H1 (cell line): ENCODE results near the gene NPBWR2. TPM values are rescaled to one million over a fixed set of nuclear protein-coding genes. Genes with fewer than 3 reads are reported as not detected.

ENCODE experiments used
- CTCF ChIA-PET: fragments of 300-600 bp; sonication (Branson Sonifier 250); formaldehyde crosslinking; loops from one replicate; lab custom pipeline; 2021; ENCODE audit not compliant: partially characterized antibody; lab: Charles Lee
- POLR2A ChIA-PET: fragments of 300-600 bp; sonication (Branson Sonifier 250); formaldehyde crosslinking; loops from one replicate; lab custom pipeline; 2021; ENCODE audit warnings: inconsistent platforms; ENCODE audit not compliant: partially characterized antibody; lab: Charles Lee
- DNase-seq, 2 experiments: peaks; one replicate each; pipeline versions ENCODE4 v3.0.0 to v3.0.0-alpha.2; 2010 to 2022; ENCODE audit warnings: low spot score in 2 of 2, low read depth in 1 of 2, mixed read lengths in 1 of 2
- FAIRE-seq: peaks from 2 replicates; lab custom pipeline; 2011; peaks lifted over from hg19 to GRCh38; lab: Jason Lieb, UNC
- H2AFZ ChIP-seq: 2 replicates; pipeline ENCODE4 v1.8.1; 2012; ENCODE audit warnings: low read length, inconsistent platforms
- H2AK5ac ChIP-seq: 2 replicates; pipeline ENCODE4 v1.6.1; 2013; ENCODE audit warnings: low read depth, low read length
- H2BK120ac ChIP-seq: replicated peaks from 2 replicates; pipeline ENCODE3; 2013; ENCODE audit warnings: low read depth, low read length, inconsistent platforms
- H2BK12ac ChIP-seq: 2 replicates; pipeline ENCODE4 v1.6.1; 2013; ENCODE audit warnings: low read depth, low read length
- H2BK15ac ChIP-seq: 2 replicates; pipeline ENCODE4 v1.6.1; 2013; ENCODE audit warnings: low read length
- H2BK20ac ChIP-seq: 2 replicates; pipeline ENCODE4 v1.6.1; 2013; ENCODE audit warnings: low read length
- H2BK5ac ChIP-seq: 2 replicates; pipeline ENCODE4 v1.6.1; 2013; ENCODE audit warnings: low read depth, low read length
- H3K14ac ChIP-seq: 2 replicates; pipeline ENCODE4 v1.6.1; 2013; ENCODE audit warnings: inconsistent platforms; ENCODE audit not compliant: insufficient read length
- H3K18ac ChIP-seq: 2 replicates; pipeline ENCODE4 v1.6.1; 2013; ENCODE audit warnings: low read length; ENCODE audit errors: extremely low read depth
- H3K23ac ChIP-seq: 2 replicates; pipeline ENCODE4 v1.6.1; 2013; ENCODE audit warnings: inconsistent platforms; ENCODE audit not compliant: insufficient read length
- H3K23me2 ChIP-seq: 2 replicates; pipeline ENCODE4 v1.6.1; 2013; ENCODE audit warnings: low read depth, low read length
- H3K27ac ChIP-seq: 2 replicates; pipeline ENCODE4 v1.6.1; 2011; ENCODE audit warnings: low read depth, low read length, inconsistent platforms
- H3K27me3 ChIP-seq, 4 experiments: replicated peaks in 1 of 4; 1 replicate in 1 of 4; 2 replicates in 3 of 4; pipeline versions ENCODE4 v1.6.1 to v1.8.1; 2011 to 2013; ENCODE audit warnings: low read length in 3 of 4, mild to moderate bottlenecking in 3 of 4, inconsistent platforms in 2 of 4, mixed read lengths in 2 of 4, moderate library complexity in 1 of 4; ENCODE audit not compliant: control insufficient read depth in 3 of 4, insufficient read depth in 3 of 4; ENCODE audit errors: extremely low read depth in 1 of 4
- H3K36me3 ChIP-seq, 4 experiments: 2 replicates each; pipeline versions ENCODE4 v1.6.1 to v1.8.1; 2011 to 2013; ENCODE audit warnings: mild to moderate bottlenecking in 4 of 4, low read length in 3 of 4, moderate library complexity in 2 of 4, control low read depth in 1 of 4, inconsistent platforms in 1 of 4; ENCODE audit not compliant: insufficient read depth in 4 of 4, control insufficient read depth in 2 of 4
- H3K4ac ChIP-seq: replicated peaks from 2 replicates; pipeline ENCODE3; 2013; ENCODE audit warnings: low read length, low read depth, mixed read lengths, inconsistent platforms; ENCODE audit not compliant: insufficient read length
- H3K4me1 ChIP-seq, 4 experiments: replicated peaks in 1 of 4; 1 replicate in 1 of 4; 2 replicates in 3 of 4; pipeline versions ENCODE4 v1.6.1 to v1.8.1; 2011 to 2013; ENCODE audit warnings: low read length in 3 of 4, inconsistent platforms in 2 of 4, mixed read lengths in 1 of 4; ENCODE audit not compliant: insufficient read depth in 4 of 4, control insufficient read depth in 3 of 4
- H3K4me2 ChIP-seq, 2 experiments: 2 replicates each; pipeline versions ENCODE4 v1.6.1 to v1.8.1; 2011 to 2013; ENCODE audit warnings: low read depth in 2 of 2, low read length in 2 of 2, control low read depth in 1 of 2, inconsistent platforms in 1 of 2, mild to moderate bottlenecking in 1 of 2; ENCODE audit not compliant: insufficient read depth in 1 of 2
- H3K4me3 ChIP-seq, 4 experiments: fragments of 200-600, 300-600 bp in 1 of 4; sonication (generic), shearing (Covaris generic), sonication (Bioruptor Twin) in 1 of 4; 2 replicates each; pipeline versions ENCODE4 v1.5.1 to v1.8.1; 2011 to 2016; ENCODE audit warnings: low read length in 4 of 4, low read depth in 3 of 4, control low read depth in 2 of 4, inconsistent platforms in 2 of 4, mild to moderate bottlenecking in 2 of 4, mixed read lengths in 1 of 4, moderate library complexity in 1 of 4; ENCODE audit not compliant: insufficient read depth in 2 of 4; ENCODE audit errors: extremely low read depth in 1 of 4
- H3K56ac ChIP-seq: replicated peaks from 2 replicates; pipeline ENCODE3; 2013; ENCODE audit warnings: low read depth, mild to moderate bottlenecking, mixed read lengths, low read length, inconsistent platforms; ENCODE audit not compliant: insufficient read length
- H3K79me1 ChIP-seq: 2 replicates; pipeline ENCODE4 v1.6.1; 2013; ENCODE audit warnings: low read depth, low read length, control low read depth
- H3K79me2 ChIP-seq, 2 experiments: 2 replicates each; pipeline versions ENCODE4 v1.6.1 to v1.8.1; 2012 to 2013; ENCODE audit warnings: low read length in 2 of 2, mild to moderate bottlenecking in 2 of 2, inconsistent platforms in 1 of 2; ENCODE audit not compliant: insufficient read depth in 2 of 2, control insufficient read depth in 1 of 2
- H3K9ac ChIP-seq, 4 experiments: replicated peaks in 1 of 4; 1 replicate in 1 of 4; 2 replicates in 3 of 4; pipeline versions ENCODE4 v1.6.1 to v1.8.1; 2011 to 2013; ENCODE audit warnings: low read depth in 3 of 4, low read length in 3 of 4, control low read depth in 2 of 4, mild to moderate bottlenecking in 2 of 4, moderate library complexity in 2 of 4, inconsistent platforms in 1 of 4; ENCODE audit errors: extremely low read depth in 1 of 4
- H3K9me3 ChIP-seq, 2 experiments: 2 replicates each; pipeline versions ENCODE4 v1.6.1 to v1.8.1; 2012 to 2013; ENCODE audit warnings: mild to moderate bottlenecking in 2 of 2, moderate library complexity in 2 of 2, control low read depth in 1 of 2, inconsistent platforms in 1 of 2, low read depth in 1 of 2, low read length in 1 of 2, mixed read lengths in 1 of 2; ENCODE audit not compliant: insufficient read depth in 2 of 2
- H4K20me1 ChIP-seq, 2 experiments: replicated peaks in 1 of 2; 2 replicates each; pipeline versions ENCODE3 to v1.8.1; 2011 to 2013; ENCODE audit warnings: inconsistent platforms in 2 of 2, low read length in 2 of 2, mild to moderate bottlenecking in 1 of 2; ENCODE audit not compliant: insufficient read depth in 2 of 2, control insufficient read depth in 1 of 2
- H4K5ac ChIP-seq: 2 replicates; pipeline ENCODE4 v1.6.1; 2013; ENCODE audit warnings: low read length, low read depth, mixed read lengths, inconsistent platforms; ENCODE audit not compliant: insufficient read length
- H4K8ac ChIP-seq: 2 replicates; pipeline ENCODE4 v1.8.0; 2013; ENCODE audit warnings: mild to moderate bottlenecking, moderate library complexity, low read length, inconsistent platforms; ENCODE audit not compliant: insufficient read depth; ENCODE audit errors: extremely low read depth
- H4K91ac ChIP-seq: replicated peaks from 2 replicates; pipeline ENCODE3; 2013; ENCODE audit warnings: low read length, mixed read lengths, inconsistent platforms; ENCODE audit not compliant: insufficient read length
- CBX5 ChIP-seq: fragments of 300-800, 300-1000 bp; sonication (generic); IDR thresholded peaks from 2 replicates; pipeline ENCODE4 v1.7.1; 2016; ENCODE audit warnings: antibody characterized with exemption, low read length, low read depth
- EGR1 ChIP-seq: IDR thresholded peaks from 2 replicates; pipeline ENCODE4 v1.6.1; 2011; ENCODE audit warnings: low read depth, low read length, borderline replicate concordance
- KDM1A ChIP-seq: fragments of 200-600, 300-600 bp; sonication (generic); IDR thresholded peaks from 2 replicates; pipeline ENCODE4 v1.7.1; 2016; ENCODE audit warnings: mild to moderate bottlenecking, low read length, borderline replicate concordance
- KDM4A ChIP-seq: IDR thresholded peaks from one replicate; pipeline ENCODE4 v1.7.1; 2012; ENCODE audit warnings: low read depth, mild to moderate bottlenecking, moderate library complexity, low read length, inconsistent platforms; ENCODE audit not compliant: severe bottlenecking
- NRF1 ChIP-seq: IDR thresholded peaks from 2 replicates; pipeline ENCODE4 v1.6.1; 2011; ENCODE audit warnings: mild to moderate bottlenecking, low read depth, low read length, improper control_type of control experiment
- SAP30 ChIP-seq: fragments of 300-600 bp; sonication (generic); IDR thresholded peaks from 2 replicates; pipeline ENCODE4 v1.7.1; 2012; ENCODE audit warnings: low read length, moderate library complexity, mild to moderate bottlenecking, inconsistent platforms; ENCODE audit not compliant: insufficient read depth, insufficient replicate concordance
- TAF7 ChIP-seq: optimal IDR thresholded peaks from 2 replicates; pipeline ENCODE3; 2011; ENCODE audit warnings: low read depth, mild to moderate bottlenecking, inconsistent platforms, low read length, moderate library complexity, borderline replicate concordance
- WGBS, 2 experiments: shearing (Covaris generic) in 1 of 2; methylation state at CpG; one replicate each; pipeline versions ENCODE4 v1.1.6 to v1.1.7; 2013 to 2015; ENCODE audit warnings: low lambda C conversion rate in 2 of 2, mixed read lengths in 2 of 2, inconsistent platforms in 1 of 2, low coverage in 1 of 2, missing lambda C conversion rate in 1 of 2; ENCODE audit not compliant: insufficient replicate concordance in 2 of 2, insufficient coverage in 1 of 2, insufficient read length in 1 of 2; ENCODE audit errors: extremely low coverage in 1 of 2, missing lambda C conversion rate in 1 of 2; 5-methylcytosine and 5-hydroxymethylcytosine counted together
- polyA plus RNA-seq, 7 experiments: library from polyadenylated mRNA; depleted of rRNA in 3 of 7; stranded (reverse) in 5 of 7; unstranded in 2 of 7; fragments of >200 nt in 5 of 7; fragments of 200-250 nt in 2 of 7; gene quantifications; 1 replicate in 5 of 7; 2 replicates in 1 of 7; 4 replicates in 1 of 7; pipeline versions ENCODE4 v1.2.1 to v1.2.3, GENCODE V29; 2011 to 2013; ENCODE audit warnings: missing spikeins in 2 of 7, mixed read lengths in 2 of 7
- total RNA-seq: library from RNA; stranded (reverse); fragmentation: NEBNext Ultra II Directional; extraction: Animal tissue kit (Norgen Biotek cat#: 25700); gene quantifications from 2 replicates; pipeline ENCODE4 v1.2.1, GENCODE V29; 2021
- TF ChIP-seq, protein P1 (sequence below): IDR thresholded peaks from 2 replicates; pipeline ENCODE4 v1.6.1; 2012; ENCODE audit warnings: inconsistent platforms

The NPBWR2 gene
- total and polyA plus RNA-seq, 2 of the 8 experiments (the other 6 are each of a cell fraction or from before 2014, with no cell fraction given) = not detected

DNA sequence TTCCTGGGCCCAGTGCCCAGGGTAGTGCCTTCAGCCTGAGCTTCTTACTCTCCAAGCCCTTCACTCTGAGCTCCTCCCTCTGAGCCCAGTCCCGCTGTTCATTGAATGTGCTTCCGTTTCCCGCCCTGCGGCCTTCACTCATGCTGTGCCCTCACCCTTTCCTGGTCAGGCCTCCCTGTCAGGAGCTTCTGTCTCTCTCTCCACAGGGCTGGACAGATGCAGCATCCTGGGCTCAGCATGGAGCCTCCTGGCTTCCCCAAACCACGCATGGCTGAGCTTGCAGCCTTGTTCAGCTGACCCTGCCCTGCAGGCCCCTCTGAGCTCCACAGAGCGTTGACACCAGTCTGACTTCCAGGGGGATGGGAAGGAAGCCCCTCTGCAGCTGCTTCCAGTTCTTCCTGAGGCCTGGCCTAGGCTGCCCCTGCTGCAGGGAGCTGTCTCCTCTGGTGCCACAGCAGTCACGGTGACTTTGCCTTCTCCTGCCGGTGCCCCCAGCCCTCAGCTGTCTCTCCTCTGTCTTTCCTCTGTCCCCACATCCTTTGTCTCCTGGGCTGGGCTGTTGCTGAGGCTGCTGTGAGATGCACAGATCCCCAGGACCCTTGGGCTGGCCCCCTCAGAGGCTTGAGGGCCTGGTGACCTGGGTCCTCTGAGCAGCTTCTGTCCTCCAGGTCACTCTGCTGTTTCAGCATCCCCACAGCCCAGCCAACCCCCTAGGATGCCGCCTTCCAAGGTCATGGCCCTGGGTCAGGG lies 48.9 kb upstream of the NPBWR2 start:
- no peaks in the 10 kb centered on the region for H3K79me2 ChIP-seq
- H3K9me3 ChIP-seq = no peaks in the 10 kb centered on the region
- H3K27ac ChIP-seq = no peak overlapping the region
- H2BK15ac ChIP-seq = 0 out of 2 replicates have a peak overlapping the region, but pooled peaks have one; percentile 16
- no peak overlapping the region for H3K56ac ChIP-seq
- no peak for FAIRE-seq
- TF ChIP-seq EGR1 (no peak), KDM1A (no peak), NRF1 (no peak), SAP30 (no peak), TAF7 (no peak), CBX5 (no peak), KDM4A (no peak)
- TF ChIP-seq, protein P1, sequence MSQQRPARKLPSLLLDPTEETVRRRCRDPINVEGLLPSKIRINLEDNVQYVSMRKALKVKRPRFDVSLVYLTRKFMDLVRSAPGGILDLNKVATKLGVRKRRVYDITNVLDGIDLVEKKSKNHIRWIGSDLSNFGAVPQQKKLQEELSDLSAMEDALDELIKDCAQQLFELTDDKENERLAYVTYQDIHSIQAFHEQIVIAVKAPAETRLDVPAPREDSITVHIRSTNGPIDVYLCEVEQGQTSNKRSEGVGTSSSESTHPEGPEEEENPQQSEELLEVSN = peak; percentile 52; the same call in 1 of the 2 replicates
- H3K23me2 ChIP-seq = peaks cover 7% of the 10 kb centered on the region; the same call in 1 of the 2 replicates
- no peak overlapping the region for H3K4me3 ChIP-seq
- DNase-seq = no peak
- peak overlapping the region; percentile 71; the same call in 1 of the 2 replicates for H2BK5ac ChIP-seq
- CTCF ChIA-PET = interaction anchor here (1.3 to 2.5 kb wide), 6 partner anchors 10 to 73 kb away, joined by 3 to 16 read pairs (median 6); partner anchors contain the start of gene LKAAEAR1
- H2BK120ac ChIP-seq = no peak overlapping the region
- H3K36me3 ChIP-seq = no peaks in the 10 kb centered on the region
- peaks cover 0 to 33% (median 23%) of the 10 kb centered on the region in 4 experiments; a peak in 6 of 7 replicates for H3K4me1 ChIP-seq
- 82% methylated on average over 9 of the region's 9 CpGs; no CpG with 5 or more reads in 1 of the 2 experiments for WGBS, 2 experiments
- H2AK5ac ChIP-seq = peak overlapping the region; percentile 86; the same call in 1 of the 2 replicates
- H4K20me1 ChIP-seq = peaks cover 0 to 7% of the 10 kb centered on the region in 2 experiments
- peak overlapping the region; percentile 30 for H4K5ac ChIP-seq
- H3K9ac ChIP-seq = no peak overlapping the region; a peak in 2 of 7 replicates
- no peak overlapping the region for H3K23ac ChIP-seq
- H4K91ac ChIP-seq = peak overlapping the region; percentile 54
- H2BK12ac ChIP-seq = peak overlapping the region; percentile 75; the same call in 1 of the 2 replicates
- H2BK20ac ChIP-seq = 0 out of 2 replicates have a peak overlapping the region, but pooled peaks have one; percentile 48
- peaks cover 0 to 8% (median 7%) of the 10 kb centered on the region in 4 experiments; a peak in 5 of 7 replicates for H3K27me3 ChIP-seq
- POLR2A ChIA-PET = interaction anchor here (1.5 kb wide), 1 partner anchor 15 kb away, joined by 5 read pairs; no protein-coding TSS in a partner anchor
- no peak overlapping the region for H3K14ac ChIP-seq
- no peaks in the 10 kb centered on the region for H3K79me1 ChIP-seq
- no peak overlapping the region for H2AFZ ChIP-seq
- H3K18ac ChIP-seq = no peak overlapping the region; the same call in 1 of the 2 replicates
- H4K8ac ChIP-seq = no peak overlapping the region
- H3K4me2 ChIP-seq = no peak overlapping the region
- peak overlapping the region; percentile 29 for H3K4ac ChIP-seq
